Loucy (cell line): ENCODE results near the gene GRHPR.

Source experiments
- H2AFZ ChIP-seq: fragments of 200-600 bp; sonication (generic); 2 replicates; pipeline ENCODE4 v1.6.0; 2016; ENCODE audit warnings: antibody characterized with exemption, mild to moderate bottlenecking, low read length, moderate library complexity
- H3F3A ChIP-seq: fragments of 200-600 bp; 2 replicates; pipeline ENCODE4 v1.6.0; 2016; ENCODE audit warnings: antibody characterized with exemption, low read depth, mild to moderate bottlenecking
- H3K27me3 ChIP-seq: fragments of 200-600 bp; sonication (generic); 2 replicates; pipeline ENCODE4 v1.6.1; 2014; ENCODE audit warnings: low read length, mild to moderate bottlenecking; ENCODE audit not compliant: insufficient read depth, poor library complexity, severe bottlenecking
- H3K36me3 ChIP-seq: fragments of 200-600 bp; sonication (generic); 2 replicates; pipeline ENCODE4 v1.6.1; 2016; ENCODE audit warnings: low read length; ENCODE audit not compliant: insufficient read depth
- H3K4me1 ChIP-seq: fragments of 200-600 bp; sonication (generic); 2 replicates; pipeline ENCODE4 v1.5.1; 2014; ENCODE audit warnings: low read length, mild to moderate bottlenecking; ENCODE audit not compliant: insufficient read depth, poor library complexity, severe bottlenecking
- H3K4me2 ChIP-seq: fragments of 200-600 bp; sonication (generic); 2 replicates; pipeline ENCODE4 v1.6.0; 2014; ENCODE audit warnings: antibody characterized with exemption, low read length, low read depth, mild to moderate bottlenecking; ENCODE audit not compliant: poor library complexity, severe bottlenecking
- H3K4me3 ChIP-seq: fragments of 200-600 bp; sonication (generic); 2 replicates; pipeline ENCODE4 v1.5.1; 2014; ENCODE audit warnings: low read length, mild to moderate bottlenecking, mixed read lengths; ENCODE audit not compliant: poor library complexity, severe bottlenecking
- H3K79me2 ChIP-seq: fragments of 200-600 bp; sonication (generic); 2 replicates; pipeline ENCODE4 v1.6.1; 2014; ENCODE audit warnings: low read length; ENCODE audit not compliant: insufficient read depth
- H3K9ac ChIP-seq: fragments of 200-600 bp; sonication (generic); 2 replicates; pipeline ENCODE4 v1.6.0; 2014; ENCODE audit warnings: mild to moderate bottlenecking, low read depth, low read length, moderate library complexity; ENCODE audit not compliant: poor library complexity, severe bottlenecking
- H3K9me2 ChIP-seq: fragments of 200-600 bp; sonication (generic); replicated peaks from 2 replicates; pipeline ENCODE4 v1.6.1; 2016; ENCODE audit warnings: low read depth, low read length, mixed read lengths
- H3K9me3 ChIP-seq: fragments of 200-600 bp; sonication (generic); 2 replicates; pipeline ENCODE4 v1.6.1; 2014; ENCODE audit warnings: mild to moderate bottlenecking, antibody characterized with exemption, low read length, low read depth; ENCODE audit not compliant: insufficient read depth
- H4K20me1 ChIP-seq: fragments of 200-600 bp; sonication (generic); 2 replicates; pipeline ENCODE4 v1.6.0; 2014; ENCODE audit warnings: antibody characterized with exemption, low read length, mild to moderate bottlenecking; ENCODE audit not compliant: insufficient read depth, poor library complexity, severe bottlenecking
- EZH2phosphoT487 ChIP-seq: fragments of 200-600 bp; IDR thresholded peaks from 2 replicates; pipeline ENCODE4 v1.6.1; 2018; ENCODE audit warnings: antibody characterized with exemption, mild to moderate bottlenecking, moderate library complexity, borderline replicate concordance
- TF ChIP-seq, protein P1 (sequence below): fragments of 200-600 bp; sonication (generic); conservative IDR thresholded peaks from 2 replicates; pipeline ENCODE4 v1.5.1; 2014; ENCODE audit warnings: mild to moderate bottlenecking, antibody characterized with exemption, low read length

The GRHPR gene

DNA sequence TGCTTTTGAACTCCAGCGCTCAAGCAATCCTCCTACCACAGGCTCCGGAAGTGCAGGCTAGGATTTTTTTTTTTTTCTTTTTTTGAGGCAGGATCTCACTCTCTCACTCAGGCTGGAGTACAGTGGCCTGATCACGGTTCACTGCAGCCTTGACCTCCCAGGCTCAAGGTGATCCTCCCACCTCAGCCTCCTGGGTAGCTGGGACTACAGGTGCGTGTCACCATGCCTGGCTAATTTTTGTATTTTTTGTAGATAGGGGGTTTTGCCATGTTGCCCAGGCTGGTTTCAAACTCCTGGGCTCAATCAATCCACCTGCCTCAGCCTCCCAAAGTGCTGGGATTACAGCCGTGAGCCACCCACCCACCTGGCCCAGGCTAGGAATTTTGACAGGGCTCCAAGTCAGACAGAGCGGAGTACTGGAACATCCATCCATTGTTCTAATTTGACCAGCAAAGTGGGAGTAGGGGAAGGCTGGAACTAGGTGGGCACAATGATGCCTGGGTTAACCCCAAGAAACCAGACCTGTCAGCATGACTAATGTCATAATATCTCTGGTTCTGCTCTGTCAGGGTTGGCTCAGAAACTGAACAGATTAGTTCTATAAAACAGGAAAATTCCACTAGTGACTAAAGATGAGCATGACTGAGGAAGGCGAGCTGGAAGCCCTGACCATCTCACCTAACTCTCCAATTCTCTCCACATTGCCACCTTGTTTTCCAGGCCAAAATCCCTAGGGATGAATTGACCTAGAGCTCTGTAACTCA, 33.6 kb downstream of the GRHPR start:
- Histone ChIP-seq H3K4me1 (peaks cover 11% of the 10 kb centered on the region), H3K27me3 (no peaks in the 10 kb centered on the region), H3K79me2 (peaks cover 95% of the 10 kb centered on the region), H3K4me3 (no peak overlapping the region), H3K9me3 (no peaks in the 10 kb centered on the region), H3K4me2 (peak overlapping the region; percentile 7), H3K36me3 (no peaks in the 10 kb centered on the region), H4K20me1 (peaks cover 58% of the 10 kb centered on the region), H3K9me2 (no peaks in the 10 kb centered on the region), H3F3A (no peaks in the 10 kb centered on the region), H2AFZ (no peak overlapping the region), H3K9ac (no peak overlapping the region)
- TF ChIP-seq, protein P1, sequence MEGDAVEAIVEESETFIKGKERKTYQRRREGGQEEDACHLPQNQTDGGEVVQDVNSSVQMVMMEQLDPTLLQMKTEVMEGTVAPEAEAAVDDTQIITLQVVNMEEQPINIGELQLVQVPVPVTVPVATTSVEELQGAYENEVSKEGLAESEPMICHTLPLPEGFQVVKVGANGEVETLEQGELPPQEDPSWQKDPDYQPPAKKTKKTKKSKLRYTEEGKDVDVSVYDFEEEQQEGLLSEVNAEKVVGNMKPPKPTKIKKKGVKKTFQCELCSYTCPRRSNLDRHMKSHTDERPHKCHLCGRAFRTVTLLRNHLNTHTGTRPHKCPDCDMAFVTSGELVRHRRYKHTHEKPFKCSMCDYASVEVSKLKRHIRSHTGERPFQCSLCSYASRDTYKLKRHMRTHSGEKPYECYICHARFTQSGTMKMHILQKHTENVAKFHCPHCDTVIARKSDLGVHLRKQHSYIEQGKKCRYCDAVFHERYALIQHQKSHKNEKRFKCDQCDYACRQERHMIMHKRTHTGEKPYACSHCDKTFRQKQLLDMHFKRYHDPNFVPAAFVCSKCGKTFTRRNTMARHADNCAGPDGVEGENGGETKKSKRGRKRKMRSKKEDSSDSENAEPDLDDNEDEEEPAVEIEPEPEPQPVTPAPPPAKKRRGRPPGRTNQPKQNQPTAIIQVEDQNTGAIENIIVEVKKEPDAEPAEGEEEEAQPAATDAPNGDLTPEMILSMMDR: no peak
- no peak for TF ChIP-seq EZH2phosphoT487

DNA sequence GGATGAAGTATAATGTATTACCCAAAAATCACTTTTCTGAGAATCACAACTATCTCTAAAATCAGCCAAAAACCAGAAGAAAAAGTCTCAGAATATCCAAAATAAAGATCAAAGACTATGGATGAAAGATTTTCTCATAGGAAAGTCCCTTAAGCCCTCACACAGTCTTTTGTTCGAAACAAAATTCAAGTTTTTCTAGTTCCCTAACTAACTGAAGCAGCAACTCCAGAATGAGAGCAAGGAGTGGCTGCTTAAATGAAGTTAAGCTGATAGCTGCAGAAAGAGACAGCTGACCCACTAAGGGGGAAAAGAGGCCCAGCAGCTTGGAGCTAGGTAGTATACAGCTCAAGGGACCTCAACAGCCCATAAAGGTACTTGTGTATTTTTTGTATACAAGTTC, 34.3 kb downstream of the GRHPR start:
- peak overlapping the region; percentile 7 for H3K4me2 ChIP-seq

DNA sequence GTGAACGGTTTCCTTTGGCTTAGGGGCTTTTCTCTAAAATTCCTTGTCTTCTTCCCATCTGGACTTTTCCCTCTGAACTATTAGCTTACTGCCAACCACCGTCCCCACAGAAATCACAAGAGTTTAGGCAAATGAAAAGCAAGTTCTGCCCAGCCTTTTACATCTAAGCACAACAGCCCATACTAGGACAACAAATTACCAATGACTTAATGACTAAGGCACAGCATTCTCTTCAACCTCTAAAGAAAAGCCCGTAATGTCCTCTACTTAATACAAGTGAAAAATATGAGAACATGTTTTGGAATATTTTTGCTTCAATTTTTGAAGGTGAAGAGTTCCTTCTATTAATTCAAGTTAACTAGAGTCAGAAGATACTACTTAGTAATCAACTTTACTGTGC, 41.5 kb downstream of the GRHPR start:
- no peak for TF ChIP-seq EZH2phosphoT487
- TF ChIP-seq, protein P1: no peak
- Histone ChIP-seq H4K20me1 (peaks cover 40% of the 10 kb centered on the region), H3F3A (no peaks in the 10 kb centered on the region), H3K9me2 (no peaks in the 10 kb centered on the region), H2AFZ (no peak overlapping the region), H3K9ac (peak overlapping the region; percentile 88), H3K4me1 (peaks cover 42% of the 10 kb centered on the region), H3K27me3 (no peaks in the 10 kb centered on the region), H3K4me2 (peak overlapping the region; percentile 87), H3K36me3 (no peaks in the 10 kb centered on the region), H3K79me2 (peaks cover 55% of the 10 kb centered on the region), H3K9me3 (no peaks in the 10 kb centered on the region), H3K4me3 (peak overlapping the region; percentile 81)

More for the DNA sequence above, 34.3 kb downstream of the GRHPR start:
- Histone ChIP-seq H3K27me3 (no peaks in the 10 kb centered on the region), H3K36me3 (no peaks in the 10 kb centered on the region), H3K4me1 (peaks cover 18% of the 10 kb centered on the region), H3K9me3 (no peaks in the 10 kb centered on the region), H4K20me1 (peaks cover 65% of the 10 kb centered on the region), H3K9me2 (no peaks in the 10 kb centered on the region), H3K79me2 (peaks cover 95% of the 10 kb centered on the region), H3K9ac (no peak overlapping the region), H3K4me3 (no peak overlapping the region), H2AFZ (no peak overlapping the region), H3F3A (no peaks in the 10 kb centered on the region)
- TF ChIP-seq EZH2phosphoT487: no peak
- TF ChIP-seq, protein P1: no peak
